ENCODE data around the gene ADCY3.

ADCY3 gene

DNA sequence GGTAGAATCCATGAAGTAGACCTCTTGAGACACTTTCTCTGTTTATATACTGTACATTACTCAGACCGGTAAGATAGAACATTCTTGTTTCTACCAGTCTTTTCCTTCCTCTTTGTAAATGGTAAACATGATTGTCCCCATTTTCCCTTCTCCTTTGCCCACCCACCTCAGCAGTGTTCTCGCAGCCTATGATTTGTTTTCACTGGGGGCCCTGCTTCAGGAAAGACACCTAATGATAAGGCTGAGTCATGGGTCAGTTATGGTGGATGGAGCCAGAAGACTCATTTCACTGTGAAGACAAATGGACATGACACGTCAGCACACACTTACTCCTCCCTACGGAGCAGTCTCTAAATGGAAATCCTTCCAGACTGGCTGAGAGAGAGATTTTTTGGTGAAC, 103.2 kb downstream of the ADCY3 start:
- TF ChIP-seq POLR2AphosphoS5 (IDR thresholded peaks at IDR 0.05; ENCODE audit: low read depth, low read length) (no peak), SIN3A (IDR thresholded peaks at IDR 0.05; ENCODE audit: borderline replicate concordance, insufficient read depth, low read length) (no peak), TAF1 (IDR thresholded peaks at IDR 0.05; ENCODE audit: borderline replicate concordance, insufficient read depth, low read length) (no peak), FOXP2 (optimal IDR thresholded peaks at IDR 0.05; ENCODE audit: borderline replicate concordance, extremely low read depth, extremely low read length, insufficient read depth) (no peak)
- TF ChIP-seq, protein P1, sequence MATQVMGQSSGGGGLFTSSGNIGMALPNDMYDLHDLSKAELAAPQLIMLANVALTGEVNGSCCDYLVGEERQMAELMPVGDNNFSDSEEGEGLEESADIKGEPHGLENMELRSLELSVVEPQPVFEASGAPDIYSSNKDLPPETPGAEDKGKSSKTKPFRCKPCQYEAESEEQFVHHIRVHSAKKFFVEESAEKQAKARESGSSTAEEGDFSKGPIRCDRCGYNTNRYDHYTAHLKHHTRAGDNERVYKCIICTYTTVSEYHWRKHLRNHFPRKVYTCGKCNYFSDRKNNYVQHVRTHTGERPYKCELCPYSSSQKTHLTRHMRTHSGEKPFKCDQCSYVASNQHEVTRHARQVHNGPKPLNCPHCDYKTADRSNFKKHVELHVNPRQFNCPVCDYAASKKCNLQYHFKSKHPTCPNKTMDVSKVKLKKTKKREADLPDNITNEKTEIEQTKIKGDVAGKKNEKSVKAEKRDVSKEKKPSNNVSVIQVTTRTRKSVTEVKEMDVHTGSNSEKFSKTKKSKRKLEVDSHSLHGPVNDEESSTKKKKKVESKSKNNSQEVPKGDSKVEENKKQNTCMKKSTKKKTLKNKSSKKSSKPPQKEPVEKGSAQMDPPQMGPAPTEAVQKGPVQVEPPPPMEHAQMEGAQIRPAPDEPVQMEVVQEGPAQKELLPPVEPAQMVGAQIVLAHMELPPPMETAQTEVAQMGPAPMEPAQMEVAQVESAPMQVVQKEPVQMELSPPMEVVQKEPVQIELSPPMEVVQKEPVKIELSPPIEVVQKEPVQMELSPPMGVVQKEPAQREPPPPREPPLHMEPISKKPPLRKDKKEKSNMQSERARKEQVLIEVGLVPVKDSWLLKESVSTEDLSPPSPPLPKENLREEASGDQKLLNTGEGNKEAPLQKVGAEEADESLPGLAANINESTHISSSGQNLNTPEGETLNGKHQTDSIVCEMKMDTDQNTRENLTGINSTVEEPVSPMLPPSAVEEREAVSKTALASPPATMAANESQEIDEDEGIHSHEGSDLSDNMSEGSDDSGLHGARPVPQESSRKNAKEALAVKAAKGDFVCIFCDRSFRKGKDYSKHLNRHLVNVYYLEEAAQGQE (IDR thresholded peaks at IDR 0.05; ENCODE audit: insufficient read depth in 1 of 2, low read depth in 2 of 2, low read length in 2 of 2) = no peak

DNA sequence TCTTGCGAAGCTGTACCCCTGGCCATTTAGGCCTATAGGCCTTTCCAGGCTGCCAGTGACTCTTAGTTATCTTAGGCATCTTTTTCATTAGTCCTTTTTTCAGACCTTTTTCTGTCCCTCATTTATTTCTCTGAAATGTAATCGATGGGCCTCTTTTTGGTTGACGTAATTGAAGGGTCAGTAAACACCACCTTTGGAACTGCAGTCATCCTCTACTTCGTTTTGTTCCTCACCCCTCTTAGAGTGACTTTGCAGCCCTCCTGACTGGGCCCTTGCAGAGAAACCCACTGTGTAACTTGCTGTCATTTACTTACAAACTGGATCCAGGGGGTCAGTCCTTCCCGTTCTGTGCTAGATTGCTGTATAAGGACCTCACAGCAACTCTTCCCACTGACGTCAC, 103.6 kb downstream of the ADCY3 start:
- TF ChIP-seq TAF1 (IDR thresholded peaks at IDR 0.05; ENCODE audit: borderline replicate concordance, insufficient read depth, low read length) (no peak), SIN3A (IDR thresholded peaks at IDR 0.05; ENCODE audit: borderline replicate concordance, insufficient read depth, low read length) (no peak), POLR2AphosphoS5 (IDR thresholded peaks at IDR 0.05; ENCODE audit: low read depth, low read length) (no peak), FOXP2 (optimal IDR thresholded peaks at IDR 0.05; ENCODE audit: borderline replicate concordance, extremely low read depth, extremely low read length, insufficient read depth) (no peak)
- TF ChIP-seq, protein P1 (IDR thresholded peaks at IDR 0.05; ENCODE audit: insufficient read depth in 1 of 2, low read depth in 2 of 2, low read length in 2 of 2) = no peak

GRCh38 chr2:24815171-24815570, 104.9 kb downstream of the ADCY3 start:
- no peak for TF ChIP-seq SIN3A (IDR thresholded peaks at IDR 0.05; ENCODE audit: borderline replicate concordance, insufficient read depth, low read length)
- TF ChIP-seq, protein P1 (IDR thresholded peaks at IDR 0.05; ENCODE audit: insufficient read depth in 1 of 2, low read depth in 2 of 2, low read length in 2 of 2) = no peak
- no peak for TF ChIP-seq FOXP2 (optimal IDR thresholded peaks at IDR 0.05; ENCODE audit: borderline replicate concordance, extremely low read depth, extremely low read length, insufficient read depth)
- no peak for TF ChIP-seq TAF1 (IDR thresholded peaks at IDR 0.05; ENCODE audit: borderline replicate concordance, insufficient read depth, low read length)
- no peak for TF ChIP-seq POLR2AphosphoS5 (IDR thresholded peaks at IDR 0.05; ENCODE audit: low read depth, low read length)

DNA sequence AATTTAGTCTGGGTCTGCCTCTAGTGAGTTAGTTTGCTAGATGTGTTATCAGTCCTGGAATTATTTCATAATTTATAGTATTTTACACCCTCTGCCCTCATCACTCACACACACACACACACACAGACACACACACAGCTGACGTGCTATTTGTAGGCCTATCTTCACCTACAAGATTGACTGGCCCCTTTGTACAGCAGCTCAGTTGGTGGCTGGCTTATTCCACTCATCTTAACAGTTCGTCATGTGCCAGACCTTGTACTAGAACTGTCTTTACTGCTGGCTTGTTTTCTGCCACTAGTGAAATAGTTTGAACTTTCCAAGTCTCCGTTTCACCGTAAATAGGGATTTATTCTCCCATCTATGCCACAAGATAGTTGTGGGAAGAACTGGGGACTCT, 105.5 kb downstream of the ADCY3 start:
- TF ChIP-seq, protein P1 (IDR thresholded peaks at IDR 0.05; ENCODE audit: insufficient read depth in 1 of 2, low read depth in 2 of 2, low read length in 2 of 2) = no peak
- TF ChIP-seq TAF1 (IDR thresholded peaks at IDR 0.05; ENCODE audit: borderline replicate concordance, insufficient read depth, low read length) = no peak
- no peak for TF ChIP-seq FOXP2 (optimal IDR thresholded peaks at IDR 0.05; ENCODE audit: borderline replicate concordance, extremely low read depth, extremely low read length, insufficient read depth)
- TF ChIP-seq SIN3A (IDR thresholded peaks at IDR 0.05; ENCODE audit: borderline replicate concordance, insufficient read depth, low read length) = no peak
- TF ChIP-seq POLR2AphosphoS5 (IDR thresholded peaks at IDR 0.05; ENCODE audit: low read depth, low read length) = no peak

GRCh38 chr2:24813691-24814137, 106.3 kb downstream of the ADCY3 start:
- TF ChIP-seq POLR2AphosphoS5 (IDR thresholded peaks at IDR 0.05; ENCODE audit: low read depth, low read length) = no peak
- no peak for TF ChIP-seq TAF1 (IDR thresholded peaks at IDR 0.05; ENCODE audit: borderline replicate concordance, insufficient read depth, low read length)
- TF ChIP-seq FOXP2 (optimal IDR thresholded peaks at IDR 0.05; ENCODE audit: borderline replicate concordance, extremely low read depth, extremely low read length, insufficient read depth) = no peak
- TF ChIP-seq SIN3A (IDR thresholded peaks at IDR 0.05; ENCODE audit: borderline replicate concordance, insufficient read depth, low read length) = no peak
- TF ChIP-seq, protein P1 (IDR thresholded peaks at IDR 0.05; ENCODE audit: insufficient read depth in 1 of 2, low read depth in 2 of 2, low read length in 2 of 2) = no peak
